Stimulated activated CD8-positive, alpha-beta memory T cell treated with anti-CD3 and anti-CD28 coated beads, Interleukin-7, amount 100 ng/mL, for 24 hours (primary cell): Measurements from ENCODE around the gene MTSS2.
"Not testable (repeated sequence)": the region's sequence is repeated elsewhere in the genome, so short reads cannot be mapped to it uniquely, and the experiment has no call there.

ENCODE experiments used
- DNase-seq: peaks from one replicate; pipeline ENCODE4 v3.0.0-alpha.2; 2020; ENCODE audit warnings: low read depth

MTSS2 gene

DNA sequence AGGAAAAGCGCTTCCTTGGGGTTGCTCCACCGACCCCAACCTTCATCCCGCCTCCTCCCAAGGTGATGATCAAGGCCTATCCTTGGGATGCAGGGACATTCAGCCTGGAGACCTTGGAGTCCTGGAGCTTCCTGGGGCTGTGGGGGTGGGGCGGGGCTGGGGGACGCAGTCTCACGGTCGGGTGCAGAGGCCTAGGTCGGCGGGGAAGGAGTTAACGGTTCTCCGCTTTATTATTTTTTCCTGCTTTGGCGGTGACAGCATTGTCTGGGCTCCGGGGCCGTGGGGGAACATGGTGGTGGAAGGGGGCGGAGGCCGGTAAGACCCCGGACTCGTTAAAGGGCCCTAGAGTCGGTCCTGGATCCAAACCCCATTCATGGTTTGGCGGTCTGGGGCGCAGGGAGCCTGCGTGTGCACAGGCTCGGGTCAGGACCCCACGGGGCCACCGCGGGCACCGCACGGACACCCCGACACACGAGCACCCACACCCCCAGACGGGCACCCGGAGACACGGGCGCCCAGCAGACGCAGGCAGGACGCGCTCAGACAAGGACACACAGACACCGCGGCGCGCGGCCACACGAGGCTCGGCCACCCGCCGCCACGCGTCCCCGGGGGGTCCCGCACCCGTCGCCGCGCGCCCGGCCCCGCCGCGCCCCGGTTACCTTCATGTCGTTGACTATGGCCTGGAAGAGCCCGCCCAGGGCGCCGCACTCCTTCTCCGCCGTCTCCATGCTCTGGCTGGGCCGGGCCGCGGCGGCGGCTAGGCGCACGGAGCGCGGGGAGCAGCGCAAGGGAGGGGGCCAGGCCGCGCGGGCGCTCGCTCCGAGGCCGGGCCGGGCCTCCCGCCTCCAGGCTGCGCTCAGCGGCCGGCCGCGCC lies 554 bp downstream of the MTSS2 start:
- no peak for DNase-seq

DNA sequence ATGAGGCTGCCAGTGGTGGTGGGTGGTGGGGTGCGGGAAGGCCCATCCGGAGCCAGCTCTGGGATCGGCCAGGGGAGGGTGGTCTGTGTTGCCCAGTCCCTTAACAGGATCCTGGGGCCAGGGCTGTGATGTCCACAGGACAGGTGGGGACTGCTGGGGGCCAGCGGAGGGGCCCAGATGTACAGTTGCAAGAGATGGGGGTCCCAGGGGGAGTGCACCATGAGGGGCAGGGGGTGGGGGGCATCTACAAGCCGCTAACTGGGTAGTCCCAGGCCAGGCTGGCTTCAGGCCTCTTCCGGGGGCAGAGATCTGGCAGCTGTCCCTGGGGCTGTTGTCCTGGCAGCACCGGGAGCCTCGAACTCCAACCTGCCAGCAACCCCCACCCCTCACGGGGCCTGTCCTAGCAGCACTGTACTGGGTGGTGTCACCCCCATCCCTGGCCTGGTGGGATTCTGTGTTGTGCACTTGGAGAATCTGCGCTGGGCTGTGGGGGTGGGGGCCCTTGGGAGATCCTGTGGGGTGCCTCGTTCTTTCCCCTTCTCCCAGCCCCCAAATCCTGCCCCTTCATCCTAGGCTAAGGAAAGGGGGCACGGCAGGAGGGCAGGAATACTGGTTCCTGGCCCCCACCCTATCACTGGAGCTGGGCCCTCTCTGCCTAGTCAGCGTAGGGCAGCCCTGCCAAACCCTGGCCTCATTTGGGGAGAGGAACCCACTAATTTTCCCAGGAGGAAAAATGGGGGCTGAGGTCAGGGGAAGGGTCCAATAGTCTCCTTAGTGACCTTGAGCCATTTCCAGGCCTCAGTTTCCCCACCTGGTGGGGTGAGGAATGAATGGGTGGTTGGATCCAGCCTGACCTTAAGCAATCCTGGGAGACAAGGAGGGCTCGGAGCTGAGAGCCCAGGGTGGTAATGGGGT lies 1.4 kb downstream of the MTSS2 start:
- no peak for DNase-seq

DNA sequence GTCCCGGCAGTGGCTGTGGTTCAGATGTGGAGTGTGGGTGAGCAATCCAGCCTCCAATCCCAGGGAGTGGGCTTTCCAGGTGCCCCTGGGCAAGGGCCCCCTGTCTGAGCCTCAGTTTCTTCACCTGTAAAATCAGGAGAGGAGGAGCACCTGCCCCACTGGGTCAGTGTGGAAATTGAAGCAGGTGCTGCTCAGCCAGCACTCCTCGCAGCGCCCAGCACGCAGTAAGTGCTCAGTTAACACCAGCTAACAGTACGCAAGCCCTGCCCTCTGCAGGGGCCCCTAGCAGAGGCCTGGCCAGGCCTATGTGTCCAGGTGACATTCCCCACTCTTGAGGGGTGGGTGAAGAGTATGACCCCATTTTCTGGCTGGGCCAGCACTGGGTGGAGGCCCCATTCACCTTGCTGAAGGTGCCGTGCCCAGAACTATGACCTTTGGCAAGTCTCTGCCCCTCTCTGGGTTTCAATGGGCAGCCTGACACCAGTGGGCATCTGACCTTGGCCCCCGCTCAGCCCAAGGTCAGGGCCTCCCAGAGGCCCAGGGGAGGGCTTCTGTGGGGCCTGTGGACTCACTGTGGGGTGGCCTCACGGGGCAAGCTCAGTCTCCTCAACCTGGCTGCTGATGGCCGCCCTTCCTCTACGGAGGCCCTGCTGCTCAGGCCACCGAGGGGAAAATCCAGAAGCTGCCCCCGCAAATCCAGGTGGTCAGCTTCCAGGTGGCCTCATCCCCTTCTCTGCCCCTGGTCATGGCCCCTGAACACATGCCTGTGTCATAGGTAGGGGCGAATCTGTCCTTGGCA lies 2.5 kb downstream of the MTSS2 start:
- no peak for DNase-seq

DNA sequence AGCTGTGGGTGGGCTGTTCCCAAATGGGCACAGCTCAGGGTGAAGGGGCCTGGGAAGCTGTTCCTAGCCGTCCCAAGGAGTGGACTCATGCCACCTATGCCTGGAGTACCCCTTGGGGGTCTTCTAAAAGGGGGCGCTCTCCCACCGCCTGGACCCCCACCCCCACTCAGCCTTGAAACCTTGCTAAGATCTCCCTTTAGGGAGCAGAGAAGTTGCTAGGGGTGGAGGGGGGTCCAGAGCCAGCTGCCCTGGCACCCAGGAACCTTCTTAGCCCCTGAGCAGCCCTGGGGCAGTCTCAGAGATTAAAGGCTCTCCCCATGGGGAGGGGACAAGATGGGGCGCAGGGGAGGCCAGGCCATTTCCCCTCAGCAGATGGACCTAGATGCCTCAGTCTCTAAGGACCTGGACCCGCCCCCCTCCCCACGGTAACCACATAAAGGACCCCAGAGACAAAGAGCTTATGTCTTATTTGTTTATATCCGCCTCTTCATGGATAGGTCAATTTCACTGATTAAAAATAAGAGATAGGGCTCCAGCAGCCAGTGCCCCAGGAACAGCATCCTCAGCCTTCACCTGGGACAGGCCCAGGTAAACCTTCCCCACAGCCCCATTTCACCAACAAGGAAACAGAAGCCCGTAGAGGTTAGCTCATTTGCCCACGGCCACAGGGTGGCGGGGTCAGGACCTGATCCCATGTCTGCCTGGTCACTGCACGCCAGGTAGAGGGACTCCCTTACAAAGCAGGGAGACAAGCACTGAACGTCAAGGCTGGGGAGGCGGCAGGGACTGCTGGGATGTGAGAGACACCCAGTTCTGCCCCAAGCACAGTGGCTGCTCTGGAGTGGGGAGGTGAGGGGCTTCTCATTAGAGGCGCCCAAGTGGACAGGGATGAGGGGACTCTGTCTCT lies 3.4 kb downstream of the MTSS2 start:
- no peak for DNase-seq

DNA sequence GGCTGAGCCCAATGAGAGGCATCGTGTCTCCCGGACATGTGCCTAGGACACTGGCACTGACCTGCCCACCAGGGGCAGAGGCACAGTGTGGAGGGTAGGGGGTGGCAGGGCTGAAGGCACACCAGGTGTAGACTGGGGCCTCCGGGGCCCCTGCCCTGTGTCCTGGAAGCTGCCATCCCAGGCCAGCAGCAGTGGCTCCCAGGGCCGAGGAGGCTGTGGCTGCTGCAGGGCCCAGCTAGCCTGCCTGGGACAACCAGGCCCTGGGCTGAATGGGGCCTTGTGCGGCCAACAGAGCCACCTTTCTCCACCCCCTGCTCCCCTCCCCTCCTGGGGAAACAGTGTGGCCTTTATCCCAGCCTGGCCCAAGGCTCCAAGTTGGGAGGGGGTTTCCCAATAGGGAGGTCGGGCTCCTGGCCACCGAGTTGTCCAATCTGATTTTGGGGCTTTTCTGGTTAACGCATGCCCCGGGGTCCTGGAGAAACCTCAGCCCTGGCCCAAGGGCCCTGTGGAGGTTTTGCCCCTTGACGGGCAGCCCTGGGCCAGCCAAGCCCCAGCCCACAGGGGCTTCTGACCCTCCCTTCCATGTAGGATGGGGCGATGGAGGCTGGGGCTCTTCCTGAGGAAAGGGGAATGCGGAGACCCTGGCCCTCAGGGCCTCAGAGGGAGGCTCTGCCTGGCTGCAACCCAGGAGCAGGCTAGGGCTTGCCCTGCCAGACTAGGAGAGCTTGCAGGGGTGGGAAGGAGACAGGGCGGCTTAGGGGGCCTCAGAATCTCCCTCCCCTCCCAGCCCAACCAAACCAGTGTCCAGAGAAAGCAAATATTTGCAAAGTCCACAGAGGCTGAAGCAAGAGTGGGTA lies 4.2 kb downstream of the MTSS2 start:
- DNase-seq: no peak

DNA sequence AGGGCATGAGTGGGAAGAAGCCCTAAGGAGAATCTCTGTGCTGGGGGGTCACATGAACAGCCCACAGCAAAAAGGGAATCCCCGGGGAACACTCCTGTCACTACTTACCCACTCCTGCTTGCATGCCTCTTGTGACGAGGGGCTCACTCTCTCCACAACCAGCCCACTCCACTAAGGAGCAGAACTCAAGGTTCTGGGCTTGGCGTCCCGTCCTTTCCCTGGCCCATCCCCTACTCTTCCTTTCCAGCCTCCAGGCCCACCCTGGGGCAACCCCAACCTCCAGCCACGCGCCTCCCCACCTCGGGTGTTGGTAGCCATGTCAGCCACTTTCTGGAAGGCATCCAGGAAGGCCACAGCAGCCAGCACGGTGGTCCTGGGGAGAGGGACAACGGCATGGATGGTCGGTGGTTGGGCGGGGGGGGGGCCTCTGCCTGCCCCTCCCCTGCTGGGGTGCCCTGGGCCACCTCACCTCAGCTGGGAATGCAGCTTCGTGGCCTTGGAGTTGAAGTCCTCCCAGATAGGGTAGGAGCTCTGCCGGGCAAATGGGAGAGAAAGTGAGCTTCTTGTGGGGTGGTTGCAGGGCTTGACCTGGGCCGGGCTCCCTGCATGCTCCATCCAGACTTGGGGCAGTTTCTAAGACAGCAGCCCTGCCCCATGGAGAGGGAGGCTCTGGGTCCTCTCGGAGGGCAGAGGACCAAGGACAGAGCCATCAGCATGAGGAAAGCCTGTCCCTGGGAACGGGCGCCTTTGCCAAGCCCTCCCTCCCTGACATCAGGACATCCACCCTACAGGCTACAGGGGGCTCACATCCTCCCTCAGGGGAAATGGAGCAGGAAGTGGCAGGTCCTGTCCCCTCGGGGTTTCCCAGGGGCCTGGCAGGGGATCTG lies 5.1 kb downstream of the MTSS2 start:
- no peak for DNase-seq

DNA sequence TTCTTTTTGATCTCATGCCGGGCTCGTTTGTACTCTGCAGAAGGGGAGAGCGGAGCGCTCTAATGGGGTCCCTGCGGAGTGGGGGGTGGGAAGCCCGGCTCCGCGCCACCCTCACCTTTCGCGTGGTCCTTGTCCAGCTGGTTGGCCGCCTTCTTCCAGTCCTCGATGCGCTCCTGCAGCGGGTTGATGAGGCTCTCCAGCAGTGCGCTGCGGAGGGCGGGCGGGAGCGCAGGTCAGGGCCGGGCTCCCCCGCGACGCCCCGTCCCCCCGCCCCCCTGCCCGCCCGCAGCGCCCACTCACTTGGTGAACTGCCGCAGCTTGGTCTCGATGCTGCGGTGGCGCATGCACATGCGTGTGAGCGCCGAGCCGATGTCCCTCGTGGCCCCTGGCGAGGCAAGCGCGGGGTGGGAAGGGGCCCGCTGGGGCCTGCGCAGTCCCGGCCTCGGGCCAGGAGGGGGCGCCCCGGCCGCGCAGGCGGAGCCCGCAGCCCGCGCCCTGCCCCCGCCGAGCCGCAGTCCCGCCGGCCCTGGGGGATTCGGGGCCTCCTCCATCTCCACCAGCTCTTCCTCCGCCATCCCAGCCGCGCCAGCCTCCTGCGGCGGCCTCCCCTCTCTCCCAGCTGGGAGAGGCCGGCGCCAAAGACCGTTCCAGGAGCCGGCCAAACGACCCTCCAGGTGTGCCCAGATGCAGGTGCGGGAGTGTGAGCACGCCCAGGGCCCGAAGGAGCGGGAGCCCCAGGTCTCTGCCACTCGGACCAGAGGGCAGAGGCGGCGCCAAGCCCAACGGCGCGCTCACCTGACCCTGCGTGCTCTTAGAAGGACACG lies 6.0 kb downstream of the MTSS2 start:
- no peak for DNase-seq

DNA sequence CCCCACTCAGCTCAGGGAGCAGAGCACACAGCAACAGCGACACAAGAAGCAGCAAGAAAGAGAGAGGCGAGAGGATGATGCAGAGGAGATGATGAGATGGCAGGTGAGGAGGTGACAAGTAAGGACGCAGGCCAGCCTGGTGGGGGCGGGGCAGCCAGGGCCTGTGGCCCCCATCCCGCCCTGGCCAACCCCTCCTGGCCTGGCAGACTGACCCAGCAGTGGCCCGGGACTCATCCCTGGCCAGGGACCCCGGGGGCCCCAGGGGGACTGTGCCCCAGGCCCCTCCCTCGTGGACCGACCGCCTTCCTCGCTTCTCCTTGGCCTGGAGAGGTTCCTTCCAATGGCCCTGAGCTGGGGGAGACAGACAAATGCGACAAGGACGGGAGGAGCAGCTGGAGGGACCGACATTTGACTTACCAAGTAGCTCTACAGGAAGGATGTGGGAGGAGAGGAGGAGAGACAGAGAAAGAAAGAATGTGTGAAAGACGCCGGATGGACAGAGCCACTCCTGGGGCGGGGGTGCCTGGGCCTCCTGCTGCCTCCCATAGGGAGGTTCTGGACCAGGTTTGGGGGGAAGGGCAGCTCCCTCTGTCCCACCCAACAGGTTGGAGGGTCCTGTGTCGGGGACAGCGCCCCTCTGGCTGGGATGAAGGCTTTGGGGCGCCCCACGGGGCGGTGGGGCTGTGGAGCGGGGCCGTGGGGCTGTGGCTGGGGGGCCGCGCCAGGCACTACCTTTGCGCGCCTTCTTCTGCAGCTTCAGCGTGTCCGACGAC lies 6.8 kb downstream of the MTSS2 start:
- no peak for DNase-seq

DNA sequence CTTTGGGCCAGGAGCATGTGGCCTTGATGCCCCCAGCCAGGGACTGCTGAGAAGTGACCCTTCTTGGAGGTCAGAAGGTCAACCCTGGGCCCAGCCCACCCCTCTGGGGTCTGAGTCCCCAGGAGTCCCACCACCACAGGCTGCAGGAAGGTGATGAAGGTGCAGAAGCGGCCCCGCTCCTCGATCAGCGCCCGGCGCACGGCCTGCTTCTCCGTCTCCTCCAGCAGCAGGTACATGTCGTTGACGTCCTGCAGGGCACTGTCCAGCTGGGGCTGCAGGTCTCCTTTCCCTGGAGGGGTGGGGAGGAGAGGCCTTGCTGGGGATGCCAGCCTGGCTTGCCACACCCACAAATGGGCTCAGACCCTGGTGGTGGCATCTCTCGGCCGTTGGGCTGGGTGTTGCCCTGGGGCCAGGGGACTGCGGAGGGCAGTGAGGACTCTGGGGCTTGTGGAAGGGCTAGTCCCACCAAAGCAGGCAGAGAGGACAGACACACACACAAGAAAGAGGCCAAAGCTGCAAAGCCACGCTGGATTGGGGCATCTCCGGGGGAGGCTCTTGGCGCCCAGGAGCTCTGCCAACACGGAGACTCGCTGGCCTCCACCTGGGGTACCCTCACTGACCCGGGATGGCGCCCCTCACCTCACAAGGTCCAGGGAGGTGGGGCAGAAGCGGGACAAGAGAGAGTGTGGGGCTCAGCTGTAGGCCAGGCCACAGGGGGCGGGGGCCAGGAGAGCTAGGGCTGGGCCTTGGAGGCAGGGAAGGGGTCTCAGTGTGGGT lies 7.5 kb downstream of the MTSS2 start:
- no peak for DNase-seq

DNA sequence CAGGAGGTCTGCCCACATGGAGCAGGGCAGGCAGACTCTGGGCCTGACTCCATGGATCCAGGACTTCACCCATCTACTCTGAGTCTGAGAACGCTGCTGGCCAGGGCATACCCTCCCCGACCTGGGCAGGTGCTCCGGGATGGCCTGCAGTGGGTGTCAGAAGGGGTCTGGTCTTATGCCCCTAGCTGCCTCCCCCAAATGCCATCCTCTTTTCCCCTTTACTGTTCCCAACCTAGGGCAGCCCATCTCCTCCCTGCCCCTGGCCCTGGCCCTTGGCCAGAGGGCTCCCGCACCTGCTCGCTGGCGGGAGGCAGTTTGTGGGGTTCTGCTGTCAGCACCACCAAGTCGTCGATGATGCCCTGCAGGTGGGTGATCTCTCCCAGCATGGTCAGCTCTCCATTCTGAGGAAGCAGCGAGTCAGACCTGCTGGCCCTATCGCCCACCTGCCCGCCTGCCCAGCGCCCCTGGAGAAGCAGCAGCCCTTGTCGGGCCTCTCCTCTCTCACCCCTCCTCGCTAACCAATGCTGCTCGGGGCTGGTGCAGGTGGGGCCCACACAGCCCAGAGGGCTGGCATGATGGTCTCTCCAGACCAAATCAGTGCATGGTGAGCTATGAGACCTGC lies 8.2 kb downstream of the MTSS2 start:
- DNase-seq: no peak

DNA sequence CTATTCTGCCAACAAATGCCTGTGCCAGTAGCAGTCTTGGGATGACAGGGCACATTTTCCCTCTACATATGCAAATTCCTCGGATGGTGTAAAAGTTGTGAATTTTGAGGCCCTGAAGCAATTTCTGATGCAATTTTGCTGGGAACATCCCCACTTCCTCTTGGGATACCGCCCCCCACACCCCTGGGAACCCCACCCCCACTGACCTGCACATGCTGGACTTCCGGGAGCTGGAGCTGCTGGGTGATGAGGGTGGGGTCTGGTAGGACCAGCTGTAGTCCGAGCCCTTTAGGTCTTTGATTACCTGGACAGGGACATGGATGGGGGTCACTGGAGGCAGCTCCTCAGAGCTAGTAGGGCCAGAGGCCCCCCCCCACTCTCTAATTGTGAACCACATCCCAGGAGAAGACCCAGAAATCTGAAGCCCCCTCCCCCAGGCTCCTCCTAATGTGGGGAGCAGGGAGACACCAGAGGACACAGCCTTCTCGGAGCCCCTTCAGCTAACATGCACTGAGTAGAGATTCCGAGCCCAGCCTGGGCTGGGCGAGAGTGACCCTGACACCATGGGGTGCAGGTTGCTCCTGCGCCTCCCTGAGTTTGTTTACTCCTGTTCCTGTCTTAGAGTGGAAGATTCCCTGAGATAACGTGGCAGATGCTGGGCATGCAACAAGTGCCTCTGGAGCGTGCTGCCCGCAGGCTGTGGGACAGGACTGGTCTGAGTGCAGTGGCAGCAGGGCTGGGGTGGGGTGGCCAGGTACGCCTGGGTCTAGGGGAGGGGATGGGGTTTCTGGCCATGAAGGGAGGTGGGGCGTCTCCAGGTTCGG lies 9.0 kb downstream of the MTSS2 start:
- no peak for DNase-seq

DNA sequence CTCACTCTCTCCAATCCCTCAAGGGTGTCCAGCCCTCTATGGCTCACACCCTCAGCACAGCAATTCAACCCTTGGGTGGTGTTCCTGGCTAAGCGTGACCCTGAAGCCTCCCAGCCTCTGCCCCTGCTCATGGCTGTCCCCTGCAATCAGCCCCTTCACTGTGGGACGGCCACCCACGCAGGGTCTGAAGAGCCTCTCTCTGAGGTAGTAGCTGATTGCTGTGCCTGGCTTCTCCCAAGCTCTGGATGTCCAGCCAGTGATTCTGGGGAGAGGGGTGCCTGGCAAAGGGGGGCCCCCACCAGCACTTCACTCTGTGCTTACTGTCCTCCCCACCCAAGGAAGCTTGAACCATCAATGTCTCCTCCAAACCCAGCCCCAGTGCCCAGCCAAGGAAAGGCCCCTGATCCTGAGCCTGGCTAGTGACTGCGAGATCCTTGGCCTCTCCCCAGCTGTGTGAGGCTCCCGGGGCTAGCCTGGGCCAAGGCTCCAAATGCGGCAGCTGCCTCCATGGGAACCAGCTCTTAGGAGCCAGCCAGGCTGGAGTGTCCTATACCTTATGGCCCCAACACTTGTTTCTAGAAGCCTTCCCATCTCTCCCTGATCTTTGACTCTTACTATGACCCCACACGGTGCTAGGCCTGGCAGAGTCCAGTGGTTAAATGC lies 9.9 kb downstream of the MTSS2 start:
- no peak for DNase-seq

DNA sequence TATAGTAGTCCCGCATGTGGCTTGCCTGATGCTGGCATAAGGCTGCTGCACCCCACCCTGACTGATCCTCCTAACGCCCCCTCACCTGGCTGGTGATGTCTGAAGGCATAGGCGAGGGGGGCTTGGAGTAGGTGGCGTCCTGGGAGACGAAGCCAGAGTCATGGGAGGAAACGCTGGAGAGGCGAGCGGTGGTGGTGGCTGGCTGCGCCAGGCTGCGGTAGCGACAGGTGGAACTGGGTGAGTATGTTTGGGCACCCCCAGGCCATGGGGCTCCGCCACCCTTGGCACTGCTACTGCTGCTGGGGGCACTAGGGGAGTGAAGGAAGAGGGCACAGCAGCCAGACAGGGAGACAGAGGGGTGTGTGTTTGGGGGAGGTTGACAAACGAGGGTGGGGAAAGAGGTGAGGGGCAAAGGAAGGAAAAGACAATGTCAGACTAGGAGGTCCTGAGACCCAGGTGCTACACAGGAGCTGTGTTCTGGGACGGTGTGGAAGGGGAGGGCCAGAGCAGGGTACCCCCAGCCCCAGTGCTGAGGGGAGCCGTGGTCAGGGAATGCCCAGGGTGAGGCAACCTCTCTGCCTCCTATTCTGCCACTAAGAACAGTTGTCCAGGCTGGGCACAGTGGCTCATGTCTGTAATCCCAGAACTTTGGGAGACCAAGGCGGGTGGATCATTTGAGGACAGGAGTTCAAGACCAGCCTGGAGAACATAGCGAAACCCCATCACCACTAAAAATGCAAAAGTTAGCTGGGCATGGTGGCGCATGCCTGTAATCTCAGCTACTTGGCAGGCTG lies 11.4 kb downstream of the MTSS2 start:
- DNase-seq: no peak

DNA sequence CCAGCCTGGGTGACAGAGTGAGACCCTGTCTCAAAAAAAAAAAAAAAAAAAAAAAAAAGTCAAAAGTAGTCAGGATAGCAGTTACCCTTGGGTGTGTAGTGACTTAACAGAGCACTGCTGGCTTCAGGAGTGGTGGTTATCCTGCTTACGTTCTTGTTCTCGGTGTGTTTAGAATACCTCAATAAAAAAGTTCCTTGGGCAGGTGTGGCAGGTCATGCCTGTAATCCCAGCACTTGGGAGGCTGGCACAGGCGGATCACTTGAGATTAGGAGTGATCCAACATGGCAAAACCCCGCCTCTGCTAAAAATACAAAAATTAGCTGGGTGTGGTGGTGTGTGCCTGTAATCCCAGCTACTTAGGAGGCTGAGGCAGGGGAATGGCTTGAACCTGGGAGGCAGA lies 14.9 kb downstream of the MTSS2 start:
- not testable (repeated sequence) for DNase-seq
